GM18507 (cell line): ENCODE data around the gene SLITRK6.
A peak's percentile ranks its signal among the peaks of the same experiment; 100 is the strongest.
"Not testable (repeated sequence)": the region's sequence is repeated elsewhere in the genome, so short reads cannot be mapped to it uniquely, and the experiment has no call there.

Experiments used
- DNase-seq: peaks from one replicate; pipeline ENCODE4 v3.0.0; 2011; ENCODE audit warnings: low read depth; ENCODE audit not compliant: insufficient read length; ENCODE audit errors: extremely low spot score
- FAIRE-seq: peaks from 2 replicates; lab custom pipeline; 2011; peaks lifted over from hg19 to GRCh38; lab: Jason Lieb, UNC

SLITRK6 gene

GRCh38 chr13:85799097-85799582 is at the start of gene SLITRK6:
Gene SLITRK6, minus strand, starts transcription at chr13:85799419. Its CDS starts 2,911 bp downstream, at chr13:85796508.
- FAIRE-seq = no peak
- no peak for DNase-seq

GRCh38 chr13:85847012-85847411 is 47.8 kb upstream of the SLITRK6 start:
- no peak for FAIRE-seq

GRCh38 chr13:85841427-85841826 is 42.2 kb upstream of the SLITRK6 start:
- FAIRE-seq = no peak
- DNase-seq = no peak

More at GRCh38 chr13:85847012-85847411, 47.8 kb upstream of the SLITRK6 start:
- DNase-seq = no peak

- FAIRE-seq = no peak
- no peak for DNase-seq
Observed at GRCh38 chr13:85833921-85834320, 34.7 kb upstream of the SLITRK6 start.

GRCh38 chr13:85828094-85828684 is 29.0 kb upstream of the SLITRK6 start:
- FAIRE-seq (peak; percentile 9), DNase-seq (no peak)

- DNase-seq = no peak
- no peak for FAIRE-seq
Observed at GRCh38 chr13:85825454-85825853, 26.2 kb upstream of the SLITRK6 start.

- DNase-seq (no peak), FAIRE-seq (no peak)
Observed at GRCh38 chr13:85823832-85824231, 24.6 kb upstream of the SLITRK6 start.

- DNase-seq = no peak
- FAIRE-seq = no peak
Observed at GRCh38 chr13:85819513-85819912, 20.3 kb upstream of the SLITRK6 start.

GRCh38 chr13:85816413-85816812 is 17.2 kb upstream of the SLITRK6 start:
- no peak for FAIRE-seq
- no peak for DNase-seq

- no peak for FAIRE-seq
Observed at GRCh38 chr13:85812282-85812681, 13.1 kb upstream of the SLITRK6 start.

GRCh38 chr13:85808811-85809210 is 9.6 kb upstream of the SLITRK6 start:
- FAIRE-seq = no peak
- DNase-seq = no peak

More at GRCh38 chr13:85812282-85812681, 13.1 kb upstream of the SLITRK6 start:
- DNase-seq = no peak

- FAIRE-seq (peak; percentile 36), DNase-seq (no peak)
Observed at GRCh38 chr13:85806553-85807175, 7.4 kb upstream of the SLITRK6 start.

- no peak for DNase-seq
- FAIRE-seq = no peak
Observed at GRCh38 chr13:85798556-85798955, 663 bp downstream of the SLITRK6 start.

- DNase-seq (no peak), FAIRE-seq (no peak)
Observed at GRCh38 chr13:85797311-85797710, 1.9 kb downstream of the SLITRK6 start.

- DNase-seq = no peak
- FAIRE-seq = no peak
Observed at GRCh38 chr13:85785205-85785604, 14.0 kb downstream of the SLITRK6 start.

GRCh38 chr13:85772367-85772766 is 26.9 kb downstream of the SLITRK6 start:
- DNase-seq (no peak), FAIRE-seq (no peak)

GRCh38 chr13:85771856-85772255 is 27.4 kb downstream of the SLITRK6 start:
- no peak for FAIRE-seq
- DNase-seq = no peak

GRCh38 chr13:85768946-85769345 is 30.3 kb downstream of the SLITRK6 start:
- FAIRE-seq = no peak
- DNase-seq = no peak

- FAIRE-seq = no peak
- no peak for DNase-seq
Observed at GRCh38 chr13:85755123-85755522, 44.1 kb downstream of the SLITRK6 start.

- FAIRE-seq, DNase-seq: not testable (repeated sequence)
Observed at GRCh38 chr13:85743201-85743770, 55.9 kb downstream of the SLITRK6 start.
